OCI-LY3 (cell line): ENCODE data around the gene GIN1.

Source experiments
- CTCF ChIP-seq: fragments of 200-600, 300-600 bp; sonication (generic); IDR thresholded peaks from 2 replicates; pipeline ENCODE4 v1.5.1; 2014; ENCODE audit warnings: antibody characterized with exemption, low read length, low read depth
- EZH2phosphoT487 ChIP-seq: fragments of 200-600 bp; shearing (Covaris generic); IDR thresholded peaks from 2 replicates; pipeline ENCODE4 v1.6.1; 2018; ENCODE audit warnings: antibody characterized with exemption, mixed run types, low read depth

- TF ChIP-seq CTCF, result no peak
- no peak for TF ChIP-seq EZH2phosphoT487
Measured at GRCh38 chr5:103108086-103108485, 11.9 kb downstream of the GIN1 start.
